Adrenal gland (tissue), 5 donors: ENCODE measurements around the gene ZNF226.
"Not testable (repeated sequence)": the region's sequence is repeated elsewhere in the genome, so short reads cannot be mapped to it uniquely, and the experiment has no call there.

Experiments
- POLR2A ChIP-seq, 2 donors: fragments of 450-650 bp; IDR thresholded peaks; one replicate each; pipeline ENCODE4 v1.6.1; 2017; ENCODE audit warnings: antibody characterized with exemption in 2 of 2, mild to moderate bottlenecking in 2 of 2, moderate library complexity in 1 of 2
- TF ChIP-seq, protein P1 (sequence below), 6 experiments: fragments of 450-650 bp in 4 of 6; fragments of 200-600 bp in 2 of 6; sonication (generic) in 1 of 6; IDR thresholded peaks; 1 replicate in 5 of 6; 2 replicates in 1 of 6; pipeline versions ENCODE4 v1.5.1 to v1.8.0; 2016 to 2021; ENCODE audit warnings: antibody characterized with exemption in 6 of 6, mild to moderate bottlenecking in 2 of 6, moderate library complexity in 1 of 6
- donor health status: DM: no; HTN: no; CAD: no.

DNA sequence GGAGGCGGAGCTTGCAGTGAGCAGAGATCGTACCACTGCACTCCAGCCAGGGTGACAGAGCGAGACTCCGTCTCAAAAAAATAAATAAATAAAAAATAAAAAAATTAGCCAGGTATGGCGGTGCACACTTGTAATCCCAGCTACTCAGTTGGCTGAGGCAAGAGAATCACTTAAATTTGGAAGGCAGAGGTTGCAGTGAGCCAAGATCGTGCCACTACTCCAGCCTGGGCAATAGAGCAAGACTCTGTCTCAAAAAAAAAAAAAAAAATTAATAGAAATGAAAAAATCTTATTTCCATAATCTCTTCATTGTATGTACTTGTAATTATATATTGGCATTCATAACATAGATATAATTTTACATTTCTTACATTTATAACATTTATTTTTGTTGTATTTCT, 5.8 kb downstream of the ZNF226 start:
- TF ChIP-seq, protein P1, sequence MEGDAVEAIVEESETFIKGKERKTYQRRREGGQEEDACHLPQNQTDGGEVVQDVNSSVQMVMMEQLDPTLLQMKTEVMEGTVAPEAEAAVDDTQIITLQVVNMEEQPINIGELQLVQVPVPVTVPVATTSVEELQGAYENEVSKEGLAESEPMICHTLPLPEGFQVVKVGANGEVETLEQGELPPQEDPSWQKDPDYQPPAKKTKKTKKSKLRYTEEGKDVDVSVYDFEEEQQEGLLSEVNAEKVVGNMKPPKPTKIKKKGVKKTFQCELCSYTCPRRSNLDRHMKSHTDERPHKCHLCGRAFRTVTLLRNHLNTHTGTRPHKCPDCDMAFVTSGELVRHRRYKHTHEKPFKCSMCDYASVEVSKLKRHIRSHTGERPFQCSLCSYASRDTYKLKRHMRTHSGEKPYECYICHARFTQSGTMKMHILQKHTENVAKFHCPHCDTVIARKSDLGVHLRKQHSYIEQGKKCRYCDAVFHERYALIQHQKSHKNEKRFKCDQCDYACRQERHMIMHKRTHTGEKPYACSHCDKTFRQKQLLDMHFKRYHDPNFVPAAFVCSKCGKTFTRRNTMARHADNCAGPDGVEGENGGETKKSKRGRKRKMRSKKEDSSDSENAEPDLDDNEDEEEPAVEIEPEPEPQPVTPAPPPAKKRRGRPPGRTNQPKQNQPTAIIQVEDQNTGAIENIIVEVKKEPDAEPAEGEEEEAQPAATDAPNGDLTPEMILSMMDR (IDR thresholded peaks at IDR 0.05): not testable (repeated sequence)
- TF ChIP-seq POLR2A (IDR thresholded peaks at IDR 0.05): not testable (repeated sequence)
